GM23248 (cell line): Measurements from ENCODE around the gene BMPR2.

Experiments
- EZH2 ChIP-seq: fragments of 200-600 bp; sonication (generic); IDR thresholded peaks from 2 replicates; pipeline ENCODE4 v1.6.1; 2018; ENCODE audit warnings: antibody characterized with exemption, mild to moderate bottlenecking; ENCODE audit not compliant: insufficient read depth, poor library complexity, severe bottlenecking
- EZH2phosphoT487 ChIP-seq: fragments of 200-600 bp; sonication (generic); IDR thresholded peaks from 2 replicates; pipeline ENCODE4 v1.6.1; 2018; ENCODE audit warnings: antibody characterized with exemption, moderate library complexity, mild to moderate bottlenecking, low read depth; ENCODE audit not compliant: insufficient read depth

- no peak for TF ChIP-seq EZH2
- no peak for TF ChIP-seq EZH2phosphoT487
Measured at GRCh38 chr2:202387608-202388342, 11.6 kb downstream of the BMPR2 start.
